Muscle layer of colon (tissue), 2 donors: ENCODE measurements around the gene MRPL52.

Experiments used
- H3K27ac ChIP-seq: one replicate; pipeline ENCODE4 v1.7.0; 2013; ENCODE audit warnings: low read depth, mild to moderate bottlenecking, low read length, moderate library complexity
- H3K27me3 ChIP-seq, 2 donors: one replicate each; pipeline ENCODE4 v1.7.0; 2013; ENCODE audit warnings: low read length in 2 of 2, mild to moderate bottlenecking in 2 of 2; ENCODE audit not compliant: insufficient read depth in 2 of 2, control insufficient read depth in 1 of 2
- H3K36me3 ChIP-seq: one replicate; pipeline ENCODE4 v1.7.0; 2013; ENCODE audit warnings: mild to moderate bottlenecking, low read length; ENCODE audit not compliant: insufficient read depth
- H3K4me1 ChIP-seq: one replicate; pipeline ENCODE4 v1.7.0; 2013; ENCODE audit warnings: mild to moderate bottlenecking, low read length; ENCODE audit not compliant: insufficient read depth
- H3K4me3 ChIP-seq, 2 donors: one replicate each; pipeline ENCODE4 v1.7.0; 2013; ENCODE audit warnings: low read length in 2 of 2, low read depth in 1 of 2, mild to moderate bottlenecking in 1 of 2, moderate library complexity in 1 of 2
- H3K9ac ChIP-seq: one replicate; pipeline ENCODE4 v1.7.0; 2013; ENCODE audit warnings: low read length
- H3K9me3 ChIP-seq: one replicate; pipeline ENCODE4 v1.7.0; 2013; ENCODE audit warnings: mild to moderate bottlenecking, low read length
- donor health status: abdominal sarcoma.
- donor health status: Adenocarcinoma of cecum.

MRPL52 gene

GRCh38 chr14:22830443-22831010 is 840 bp downstream of the MRPL52 start:
- Histone ChIP-seq H3K9me3 (no peaks in the 10 kb centered on the region), H3K36me3 (peaks cover 7% of the 10 kb centered on the region), H3K27ac (no peak overlapping the region), H3K27me3 (no peaks in the 10 kb centered on the region), H3K9ac (no peak overlapping the region), H3K4me1 (peaks cover 9% of the 10 kb centered on the region), H3K4me3 (peak overlapping the region; percentile 63 to 82)

DNA sequence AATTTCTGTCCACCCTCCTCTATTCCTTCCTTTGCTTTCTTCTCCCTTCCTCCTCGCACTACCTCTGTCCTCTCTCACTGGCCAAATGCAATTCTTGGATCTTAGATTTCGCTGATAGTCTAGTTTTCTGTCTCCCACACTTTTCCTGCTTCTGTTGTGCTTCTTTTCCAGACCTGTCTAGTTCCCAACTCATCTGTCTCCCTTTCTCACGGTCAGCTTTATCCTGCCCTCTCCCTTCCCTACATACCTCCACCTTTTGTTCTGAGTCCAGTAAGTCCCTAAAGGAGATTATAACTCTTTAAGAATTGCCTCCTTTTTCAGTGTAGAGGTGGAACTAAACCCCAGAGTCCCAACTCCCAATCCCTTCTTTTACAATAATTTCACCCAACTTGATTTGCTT is 5.8 kb downstream of the MRPL52 start:
- Histone ChIP-seq H3K9me3 (no peaks in the 10 kb centered on the region), H3K27me3 (no peaks in the 10 kb centered on the region), H3K4me3 (no peak overlapping the region), H3K4me1 (peaks cover 25% of the 10 kb centered on the region), H3K9ac (peak overlapping the region; percentile 89), H3K36me3 (peaks cover 12% of the 10 kb centered on the region), H3K27ac (peak overlapping the region; percentile 86)

- Histone ChIP-seq H3K9me3 (no peaks in the 10 kb centered on the region), H3K27ac (peak within 1 kb of the TSS; percentile 86), H3K36me3 (peaks cover 19% of the 10 kb centered on the region), H3K9ac (peak within 1 kb of the TSS; percentile 89), H3K4me1 (peaks cover 29% of the 10 kb centered on the region), H3K4me3 (peak within 1 kb of the TSS; percentile 96 to 97), H3K27me3 (no peaks in the 10 kb centered on the region)
Observed at GRCh38 chr14:22836301-22837113, 6.8 kb downstream of the MRPL52 start, which contains the start of gene MMP14. MMP14 (plus strand) TSS chr14:22836585; CDS start chr14:22836818, 233 bp downstream.

GRCh38 chr14:22837114-22837749 is 7.5 kb downstream of the MRPL52 start:
- peak overlapping the region; percentile 96 to 97 for H3K4me3 ChIP-seq
- H3K36me3 ChIP-seq, result peaks cover 26% of the 10 kb centered on the region
- H3K4me1 ChIP-seq, result peaks cover 37% of the 10 kb centered on the region
- H3K27me3 ChIP-seq, result no peaks in the 10 kb centered on the region
- peak overlapping the region; percentile 86 for H3K27ac ChIP-seq
- peak overlapping the region; percentile 89 for H3K9ac ChIP-seq
- no peaks in the 10 kb centered on the region for H3K9me3 ChIP-seq

GRCh38 chr14:22837750-22838538 is 8.3 kb downstream of the MRPL52 start:
- Histone ChIP-seq H3K27ac (peak overlapping the region; percentile 86), H3K4me1 (peaks cover 44% of the 10 kb centered on the region), H3K27me3 (no peaks in the 10 kb centered on the region), H3K4me3 (peak overlapping the region; percentile 96 to 97), H3K36me3 (peaks cover 34% of the 10 kb centered on the region), H3K9me3 (no peaks in the 10 kb centered on the region), H3K9ac (peak overlapping the region; percentile 89)

- no peaks in the 10 kb centered on the region for H3K27me3 ChIP-seq
- H3K27ac ChIP-seq, result peak overlapping the region; percentile 86
- no peaks in the 10 kb centered on the region for H3K9me3 ChIP-seq
- H3K36me3 ChIP-seq, result peaks cover 40% of the 10 kb centered on the region
- H3K4me1 ChIP-seq, result peaks cover 48% of the 10 kb centered on the region
- peak overlapping the region; percentile 96 to 97 for H3K4me3 ChIP-seq
- H3K9ac ChIP-seq, result peak overlapping the region; percentile 89
Observed at GRCh38 chr14:22838631-22839041, 8.9 kb downstream of the MRPL52 start.

- Histone ChIP-seq H3K27me3 (no peaks in the 10 kb centered on the region), H3K27ac (peak overlapping the region; percentile 86), H3K36me3 (peaks cover 39% of the 10 kb centered on the region), H3K4me1 (peaks cover 49% of the 10 kb centered on the region), H3K9me3 (no peaks in the 10 kb centered on the region), H3K9ac (peak overlapping the region; percentile 89), H3K4me3 (peak overlapping the region; percentile 96 to 97)
Observed at GRCh38 chr14:22839159-22839779, 9.6 kb downstream of the MRPL52 start.

- no peak overlapping the region for H3K27ac ChIP-seq
Observed at GRCh38 chr14:22841311-22841710, 11.6 kb downstream of the MRPL52 start.

GRCh38 chr14:22841769-22842168 is 12.1 kb downstream of the MRPL52 start:
- Histone ChIP-seq H3K4me3 (no peak overlapping the region), H3K36me3 (peaks cover 62% of the 10 kb centered on the region), H3K27ac (no peak overlapping the region), H3K9ac (no peak overlapping the region), H3K9me3 (no peaks in the 10 kb centered on the region), H3K4me1 (peaks cover 62% of the 10 kb centered on the region), H3K27me3 (no peaks in the 10 kb centered on the region)

More at GRCh38 chr14:22841311-22841710, 11.6 kb downstream of the MRPL52 start:
- Histone ChIP-seq H3K4me3 (no peak overlapping the region), H3K9ac (no peak overlapping the region), H3K36me3 (peaks cover 58% of the 10 kb centered on the region), H3K4me1 (peaks cover 57% of the 10 kb centered on the region), H3K27me3 (no peaks in the 10 kb centered on the region), H3K9me3 (no peaks in the 10 kb centered on the region)

- peaks cover 65% of the 10 kb centered on the region for H3K4me1 ChIP-seq
- H3K27ac ChIP-seq, result no peak overlapping the region
Observed at GRCh38 chr14:22842211-22843122, 12.8 kb downstream of the MRPL52 start.

More at GRCh38 chr14:22842211-22843122, 12.8 kb downstream of the MRPL52 start:
- Histone ChIP-seq H3K27me3 (no peaks in the 10 kb centered on the region), H3K4me3 (no peak overlapping the region), H3K9ac (no peak overlapping the region), H3K36me3 (peaks cover 64% of the 10 kb centered on the region), H3K9me3 (no peaks in the 10 kb centered on the region)
